IMR-90 (cell line): ENCODE data around the gene VEGFC. TPM values are rescaled to one million over a fixed set of nuclear protein-coding genes. Genes with fewer than 3 reads are reported as not detected.

ENCODE experiments used
- ATAC-seq: fragments of 200-7000 bp; cut with Tn5 transposase; 2 replicates; pipeline ENCODE4 v1.9.1; 2020; ENCODE audit warnings: low read depth, mild to moderate bottlenecking, moderate library complexity
- BruUV-seq: library from RNA; stranded (reverse); fragments of 400-500 nt; replicated peaks from 2 replicates; lab custom pipeline; 2021; lab: Mats Ljungman, UMichigan
- CTCF ChIA-PET: fragments of 300-600 bp; formaldehyde crosslinking; extraction: SDS; loops from one replicate; lab custom pipeline; 2021; ENCODE audit warnings: antibody characterized with exemption; lab: Yijun Ruan, JAX
- POLR2A ChIA-PET: fragments of 300-600 bp; sonication (Branson Sonifier 250); formaldehyde crosslinking; loops from one replicate; lab custom pipeline; 2022; ENCODE audit warnings: antibody characterized with exemption; ENCODE audit not compliant: unreplicated experiment; lab: Charles Lee
- DNase-seq: peaks from one replicate; pipeline ENCODE4 v3.0.0; 2013
- H2AFZ ChIP-seq: replicated peaks from 2 replicates; pipeline ENCODE3; 2013; ENCODE audit warnings: low read length, mild to moderate bottlenecking; ENCODE audit not compliant: poor library complexity
- H2AK5ac ChIP-seq: 2 replicates; pipeline ENCODE4 v1.6.1; 2013; ENCODE audit warnings: low read depth, low read length, inconsistent platforms
- H2AK9ac ChIP-seq: replicated peaks from 2 replicates; pipeline ENCODE3; 2013; ENCODE audit warnings: mild to moderate bottlenecking, low read depth, low read length, moderate library complexity; ENCODE audit not compliant: poor library complexity
- H2BK120ac ChIP-seq: 2 replicates; pipeline ENCODE4 v1.6.1; 2013; ENCODE audit warnings: low read depth, low read length, inconsistent platforms
- H2BK15ac ChIP-seq: 3 replicates; pipeline ENCODE4 v1.6.1; 2013; ENCODE audit warnings: low read depth, low read length, inconsistent platforms
- H2BK20ac ChIP-seq: 2 replicates; pipeline ENCODE4 v1.6.1; 2013; ENCODE audit warnings: low read depth, mild to moderate bottlenecking, inconsistent platforms, low read length, moderate library complexity
- H2BK5ac ChIP-seq: 2 replicates; pipeline ENCODE4 v1.6.1; 2013; ENCODE audit warnings: mild to moderate bottlenecking, low read depth, low read length, inconsistent platforms; ENCODE audit not compliant: poor library complexity, severe bottlenecking
- H3K14ac ChIP-seq: replicated peaks from 2 replicates; pipeline ENCODE4 v1.6.1; 2013; ENCODE audit warnings: low read depth, low read length, inconsistent platforms
- H3K18ac ChIP-seq: 2 replicates; pipeline ENCODE4 v1.6.1; 2013; ENCODE audit warnings: low read depth, low read length, control low read depth
- H3K23ac ChIP-seq: 2 replicates; pipeline ENCODE4 v1.6.1; 2013; ENCODE audit warnings: low read depth, low read length, inconsistent platforms
- H3K27ac ChIP-seq: 2 replicates; pipeline ENCODE4 v1.5.1; 2013; ENCODE audit warnings: mild to moderate bottlenecking, control low read depth, low read length; ENCODE audit not compliant: insufficient read depth
- H3K27me3 ChIP-seq: 2 replicates; pipeline ENCODE4 v1.6.1; 2013; ENCODE audit warnings: low read length; ENCODE audit not compliant: control insufficient read depth, insufficient read depth
- H3K36me3 ChIP-seq: 2 replicates; pipeline ENCODE4 v1.6.1; 2013; ENCODE audit warnings: low read length, mixed read lengths; ENCODE audit not compliant: control insufficient read depth, insufficient read depth
- H3K4ac ChIP-seq: 2 replicates; pipeline ENCODE4 v1.6.1; 2013; ENCODE audit warnings: low read depth, low read length, inconsistent platforms
- H3K4me1 ChIP-seq: 2 replicates; pipeline ENCODE4 v1.6.1; 2013; ENCODE audit warnings: low read length, mixed read lengths; ENCODE audit not compliant: control insufficient read depth, insufficient read depth
- H3K4me2 ChIP-seq: 2 replicates; pipeline ENCODE4 v1.6.1; 2013; ENCODE audit warnings: low read depth, mild to moderate bottlenecking, control low read depth, low read length, moderate library complexity
- H3K4me3 ChIP-seq: 2 replicates; pipeline ENCODE4 v1.5.1; 2013; ENCODE audit warnings: low read depth, mild to moderate bottlenecking, control low read depth, low read length, moderate library complexity; ENCODE audit not compliant: insufficient read depth
- H3K56ac ChIP-seq: 2 replicates; pipeline ENCODE4 v1.6.1; 2013; ENCODE audit warnings: low read length, inconsistent platforms; ENCODE audit not compliant: insufficient read depth; ENCODE audit errors: extremely low read depth
- H3K79me1 ChIP-seq, 2 experiments: 2 replicates each; pipeline ENCODE4 v1.6.1; 2013; ENCODE audit warnings: low read length in 2 of 2, inconsistent platforms in 1 of 2, low read depth in 1 of 2
- H3K9ac ChIP-seq: 2 replicates; pipeline ENCODE4 v1.6.1; 2013; ENCODE audit warnings: low read depth, low read length, control low read depth
- H3K9me1 ChIP-seq: 2 replicates; pipeline ENCODE4 v1.6.1; 2013; ENCODE audit warnings: low read length, inconsistent platforms; ENCODE audit not compliant: insufficient read depth
- H3K9me3 ChIP-seq: 2 replicates; pipeline ENCODE4 v1.6.1; 2013; ENCODE audit warnings: low read length; ENCODE audit not compliant: control insufficient read depth, insufficient read depth
- H4K20me1 ChIP-seq: 2 replicates; pipeline ENCODE4 v1.6.1; 2013; ENCODE audit warnings: low read length, inconsistent platforms; ENCODE audit not compliant: insufficient read depth
- H4K5ac ChIP-seq: 2 replicates; pipeline ENCODE4 v1.6.1; 2013; ENCODE audit warnings: mild to moderate bottlenecking, low read depth, low read length, control low read depth
- H4K8ac ChIP-seq, 2 experiments: 2 replicates each; pipeline ENCODE4 v1.6.1; 2013; ENCODE audit warnings: low read depth in 2 of 2, low read length in 2 of 2, control low read depth in 1 of 2, inconsistent platforms in 1 of 2
- H4K91ac ChIP-seq: 2 replicates; pipeline ENCODE4 v1.6.1; 2013; ENCODE audit warnings: low read depth, low read length, inconsistent platforms; ENCODE audit not compliant: insufficient read depth
- BHLHE40 ChIP-seq: fragments of 150-350 bp; IDR thresholded peaks from 2 replicates; pipeline ENCODE4 v1.6.1; 2016; ENCODE audit warnings: mild to moderate bottlenecking, low read depth, low read length
- MXI1 ChIP-seq: IDR thresholded peaks from 2 replicates; pipeline ENCODE4 v1.6.1; 2012; ENCODE audit warnings: low read depth, mild to moderate bottlenecking, low read length, moderate library complexity, borderline replicate concordance
- NFE2L2 ChIP-seq: fragments of 150-350 bp; IDR thresholded peaks from 2 replicates; pipeline ENCODE4 v1.6.1; 2016; ENCODE audit warnings: low read depth, mild to moderate bottlenecking, low read length
- WGBS, 2 experiments: methylation state at CpG; one replicate each; pipeline versions ENCODE4 v1.1.5 to v1.1.7; 2013; ENCODE audit warnings: missing lambda C conversion rate in 2 of 2; ENCODE audit not compliant: insufficient read length in 1 of 2; ENCODE audit errors: extremely low coverage in 2 of 2; 5-methylcytosine and 5-hydroxymethylcytosine counted together
- dilution Hi-C: fragments of 300-500 bp; cut with HindIII; formaldehyde crosslinking; loops from one replicate; pipeline ENCODE4 v1.14.3; 2018; ENCODE audit warnings: low sequenced_read_pairs; ENCODE audit not compliant: unreplicated experiment
- in situ Hi-C: fragments of 300-500 bp; cut with MboI; formaldehyde crosslinking; loops from 3 replicates; pipeline ENCODE4 v1.14.3; 2019; ENCODE audit warnings: low sequenced_read_pairs, inconsistent platforms, mixed read lengths
- intact Hi-C: fragments of 100-400 bp; cut with micrococcal nuclease; formaldehyde crosslinking; loops from 2 replicates; pipeline ENCODE4 v1.10.0; 2022
- polyA plus RNA-seq, 3 experiments: library from polyadenylated mRNA; depleted of rRNA; stranded (reverse); fragments of >200 nt; gene quantifications; 2 replicates each; pipeline ENCODE4 v1.2.3, GENCODE V29; 2012; ENCODE audit warnings: low replicate concordance in 1 of 3
- total RNA-seq: library from RNA; depleted of rRNA; stranded (reverse); fragments of >200 nt; gene quantifications from 2 replicates; pipeline ENCODE4 v1.2.3, GENCODE V29; 2012

The VEGFC gene
- total and polyA plus RNA-seq, 2 of the 4 experiments (the other 2 are of a cell fraction), result 22.9 to 49.7 TPM

GRCh38 chr4:176653401-176654220, 139.1 kb downstream of the VEGFC start (continued):
- TF ChIP-seq BHLHE40, result no peak

- no peak overlapping the region for H3K56ac ChIP-seq
- no peaks in the 10 kb centered on the region for H3K27me3 ChIP-seq
- H3K9me3 ChIP-seq, result no peaks in the 10 kb centered on the region
- intact Hi-C loops (no loop called here), dilution Hi-C loops (no loop called here), in situ Hi-C loops (no loop called here)
- H3K4me3 ChIP-seq, result no peak overlapping the region
- H3K36me3 ChIP-seq, result no peaks in the 10 kb centered on the region
- H3K4me1 ChIP-seq, result no peaks in the 10 kb centered on the region
- no TSS peak for BruUV-seq
- no peaks in the 10 kb centered on the region for H3K9me1 ChIP-seq
- no peak overlapping the region for H3K27ac ChIP-seq
- H2BK5ac ChIP-seq, result no peak overlapping the region
- no peak overlapping the region for H4K8ac ChIP-seq
- H2AFZ ChIP-seq, result no peak overlapping the region
- no peak overlapping the region for H3K23ac ChIP-seq
- no peak overlapping the region for H2BK120ac ChIP-seq
- no peak overlapping the region for H2BK15ac ChIP-seq
- H3K18ac ChIP-seq, result no peak overlapping the region
- no peak overlapping the region for H2BK20ac ChIP-seq
- no peaks in the 10 kb centered on the region for H3K79me1 ChIP-seq
- no peak overlapping the region for H2AK5ac ChIP-seq
- no peak overlapping the region for H4K5ac ChIP-seq
- no peak overlapping the region for H3K9ac ChIP-seq
- TF ChIP-seq MXI1 (no peak), NFE2L2 (no peak)
- H4K91ac ChIP-seq, result no peak overlapping the region
- ATAC-seq, result no peak
- DNase-seq, result no peak
- H3K4me2 ChIP-seq, result no peak overlapping the region
- no peak overlapping the region for H2AK9ac ChIP-seq
- no peak overlapping the region for H3K4ac ChIP-seq
- no CpG with 5 or more reads among the region's 1 CpG for WGBS, 2 experiments
- ChIA-PET POLR2A (no interaction called here), CTCF (no interaction called here)
- no peak overlapping the region for H3K14ac ChIP-seq
- no peaks in the 10 kb centered on the region for H4K20me1 ChIP-seq
Measured at GRCh38 chr4:176646311-176646710, 146.4 kb downstream of the VEGFC start.
